Upper lobe of left lung (tissue), 4 donors: ENCODE measurements around the gene SZT2.

ENCODE experiments used
- POLR2AphosphoS5 ChIP-seq, 2 donors: sonication (generic); formaldehyde crosslinking; IDR thresholded peaks; one replicate each; pipeline ENCODE4 v1.5.1; 2017; ENCODE audit warnings: antibody characterized with exemption in 2 of 2
- TF ChIP-seq, protein P1 (sequence below), 6 experiments: fragments of 450-650 bp in 4 of 6; fragments of 200-600 bp in 2 of 6; sonication (generic) in 2 of 6; IDR thresholded peaks; one replicate each; pipeline ENCODE4 v1.5.1; 2016 to 2019; ENCODE audit warnings: antibody characterized with exemption in 6 of 6

DNA sequence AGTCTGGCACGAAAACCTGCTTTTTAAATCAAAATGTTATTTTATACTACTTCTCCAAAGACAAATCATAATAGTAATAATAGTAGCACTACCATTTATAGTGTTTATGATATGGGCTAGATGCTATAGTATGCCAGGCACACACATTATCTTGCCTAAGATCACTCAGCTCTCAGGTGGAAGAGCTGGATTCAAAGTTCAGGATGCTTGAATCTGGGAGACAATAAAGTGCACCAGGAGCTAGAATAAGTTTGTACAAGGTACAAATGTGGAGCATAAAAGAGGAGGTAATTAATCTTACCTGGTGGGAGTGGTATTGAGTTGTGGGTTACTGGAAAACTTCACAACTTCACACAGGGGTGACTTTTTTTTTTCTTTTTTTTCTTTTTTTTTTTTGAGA lies 11.9 kb upstream of the SZT2 start:
- TF ChIP-seq, protein P1, sequence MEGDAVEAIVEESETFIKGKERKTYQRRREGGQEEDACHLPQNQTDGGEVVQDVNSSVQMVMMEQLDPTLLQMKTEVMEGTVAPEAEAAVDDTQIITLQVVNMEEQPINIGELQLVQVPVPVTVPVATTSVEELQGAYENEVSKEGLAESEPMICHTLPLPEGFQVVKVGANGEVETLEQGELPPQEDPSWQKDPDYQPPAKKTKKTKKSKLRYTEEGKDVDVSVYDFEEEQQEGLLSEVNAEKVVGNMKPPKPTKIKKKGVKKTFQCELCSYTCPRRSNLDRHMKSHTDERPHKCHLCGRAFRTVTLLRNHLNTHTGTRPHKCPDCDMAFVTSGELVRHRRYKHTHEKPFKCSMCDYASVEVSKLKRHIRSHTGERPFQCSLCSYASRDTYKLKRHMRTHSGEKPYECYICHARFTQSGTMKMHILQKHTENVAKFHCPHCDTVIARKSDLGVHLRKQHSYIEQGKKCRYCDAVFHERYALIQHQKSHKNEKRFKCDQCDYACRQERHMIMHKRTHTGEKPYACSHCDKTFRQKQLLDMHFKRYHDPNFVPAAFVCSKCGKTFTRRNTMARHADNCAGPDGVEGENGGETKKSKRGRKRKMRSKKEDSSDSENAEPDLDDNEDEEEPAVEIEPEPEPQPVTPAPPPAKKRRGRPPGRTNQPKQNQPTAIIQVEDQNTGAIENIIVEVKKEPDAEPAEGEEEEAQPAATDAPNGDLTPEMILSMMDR (IDR thresholded peaks at IDR 0.05): no peak
- no peak for TF ChIP-seq POLR2AphosphoS5 (IDR thresholded peaks at IDR 0.05)
